Liver (tissue), 3 donors: Measurements from ENCODE around the gene GDPD5.

Experiments used
- GABPA ChIP-seq, 2 donors: IDR thresholded peaks in 1 of 2; conservative IDR thresholded peaks in 1 of 2; 2 replicates each; pipeline ENCODE4 v1.6.1; 2016; ENCODE audit warnings: antibody characterized with exemption in 2 of 2, mild to moderate bottlenecking in 1 of 2, moderate library complexity in 1 of 2
- HNF4A ChIP-seq, 2 donors: conservative IDR thresholded peaks; 2 replicates each; pipeline ENCODE4 v1.6.1; 2016; ENCODE audit warnings: antibody characterized with exemption in 2 of 2, mild to moderate bottlenecking in 2 of 2
- RAD21 ChIP-seq, 2 donors: IDR thresholded peaks; 2 replicates each; pipeline ENCODE4 v1.6.1; 2016; ENCODE audit warnings: antibody characterized with exemption in 2 of 2, mild to moderate bottlenecking in 2 of 2
- SP1 ChIP-seq: IDR thresholded peaks from 2 replicates; pipeline ENCODE4 v1.6.1; 2018; ENCODE audit warnings: antibody characterized with exemption, mild to moderate bottlenecking
- TAF1 ChIP-seq: conservative IDR thresholded peaks from 2 replicates; pipeline ENCODE4 v1.6.1; 2016; ENCODE audit warnings: antibody characterized with exemption, mild to moderate bottlenecking
- YY1 ChIP-seq: IDR thresholded peaks from 2 replicates; pipeline ENCODE4 v1.6.1; 2016; ENCODE audit warnings: antibody characterized with exemption, mild to moderate bottlenecking
- TF ChIP-seq, protein P1 (sequence below): fragments of 150-350 bp; IDR thresholded peaks from 2 replicates; pipeline ENCODE4 v1.5.1; 2017; ENCODE audit warnings: improper control_type of control experiment, low read depth, low read length; ENCODE audit not compliant: missing input control
- TF ChIP-seq, protein P2 (sequence below): IDR thresholded peaks from 2 replicates; pipeline ENCODE4 v1.6.1; 2016; ENCODE audit warnings: antibody characterized with exemption
- TF ChIP-seq, protein P3 (sequence below): IDR thresholded peaks from 2 replicates; pipeline ENCODE4 v1.6.1; 2016; ENCODE audit warnings: antibody characterized with exemption, mild to moderate bottlenecking
- donor health status: healthy.
- donor health status: healthy.

DNA sequence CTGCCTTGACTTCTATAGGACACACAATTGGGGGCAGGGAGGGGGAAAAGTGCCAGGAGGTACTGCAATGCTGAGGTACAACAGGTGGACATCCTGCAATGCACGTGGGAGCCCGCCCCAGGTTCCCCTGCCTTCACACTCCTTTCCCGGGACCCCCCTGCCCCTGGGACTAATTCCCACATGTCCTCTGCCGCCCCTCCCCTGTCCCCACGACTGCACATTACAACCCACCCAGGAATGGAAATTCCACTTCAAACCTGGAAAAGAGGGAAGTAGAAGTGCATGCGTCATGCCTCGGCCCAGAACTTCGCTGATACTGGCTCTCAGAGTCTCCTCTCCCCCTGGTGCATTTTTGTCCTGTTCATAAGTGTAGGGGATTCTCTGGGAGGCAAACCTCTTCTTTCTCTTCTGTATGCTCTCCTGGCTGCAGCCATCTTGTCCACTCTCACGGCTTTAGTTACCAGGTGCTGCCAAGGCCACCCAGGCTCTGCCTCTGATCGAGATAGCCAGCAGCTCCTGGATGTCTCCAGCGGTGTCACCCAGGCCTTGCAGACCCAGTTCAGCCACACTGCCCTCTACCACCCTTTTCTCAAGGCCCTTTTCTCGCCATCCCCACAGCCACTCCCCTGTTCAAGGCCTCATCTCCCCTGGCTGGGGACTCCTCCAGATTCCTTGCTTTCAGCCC, 43.7 kb downstream of the GDPD5 start:
- TF ChIP-seq, protein P1, sequence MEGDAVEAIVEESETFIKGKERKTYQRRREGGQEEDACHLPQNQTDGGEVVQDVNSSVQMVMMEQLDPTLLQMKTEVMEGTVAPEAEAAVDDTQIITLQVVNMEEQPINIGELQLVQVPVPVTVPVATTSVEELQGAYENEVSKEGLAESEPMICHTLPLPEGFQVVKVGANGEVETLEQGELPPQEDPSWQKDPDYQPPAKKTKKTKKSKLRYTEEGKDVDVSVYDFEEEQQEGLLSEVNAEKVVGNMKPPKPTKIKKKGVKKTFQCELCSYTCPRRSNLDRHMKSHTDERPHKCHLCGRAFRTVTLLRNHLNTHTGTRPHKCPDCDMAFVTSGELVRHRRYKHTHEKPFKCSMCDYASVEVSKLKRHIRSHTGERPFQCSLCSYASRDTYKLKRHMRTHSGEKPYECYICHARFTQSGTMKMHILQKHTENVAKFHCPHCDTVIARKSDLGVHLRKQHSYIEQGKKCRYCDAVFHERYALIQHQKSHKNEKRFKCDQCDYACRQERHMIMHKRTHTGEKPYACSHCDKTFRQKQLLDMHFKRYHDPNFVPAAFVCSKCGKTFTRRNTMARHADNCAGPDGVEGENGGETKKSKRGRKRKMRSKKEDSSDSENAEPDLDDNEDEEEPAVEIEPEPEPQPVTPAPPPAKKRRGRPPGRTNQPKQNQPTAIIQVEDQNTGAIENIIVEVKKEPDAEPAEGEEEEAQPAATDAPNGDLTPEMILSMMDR: no peak
- TF ChIP-seq, protein P2, sequence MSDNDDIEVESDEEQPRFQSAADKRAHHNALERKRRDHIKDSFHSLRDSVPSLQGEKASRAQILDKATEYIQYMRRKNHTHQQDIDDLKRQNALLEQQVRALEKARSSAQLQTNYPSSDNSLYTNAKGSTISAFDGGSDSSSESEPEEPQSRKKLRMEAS: no peak
- TF ChIP-seq TAF1 (no peak), GABPA (IDR thresholded peaks at IDR 0.05 in 1 of 2, conservative IDR thresholded peaks at IDR 0.05 in 1 of 2) (no peak), SP1 (no peak), RAD21 (IDR thresholded peaks at IDR 0.05) (no peak), YY1 (no peak), HNF4A (conservative IDR thresholded peaks at IDR 0.05) (no peak)
- TF ChIP-seq, protein P3, sequence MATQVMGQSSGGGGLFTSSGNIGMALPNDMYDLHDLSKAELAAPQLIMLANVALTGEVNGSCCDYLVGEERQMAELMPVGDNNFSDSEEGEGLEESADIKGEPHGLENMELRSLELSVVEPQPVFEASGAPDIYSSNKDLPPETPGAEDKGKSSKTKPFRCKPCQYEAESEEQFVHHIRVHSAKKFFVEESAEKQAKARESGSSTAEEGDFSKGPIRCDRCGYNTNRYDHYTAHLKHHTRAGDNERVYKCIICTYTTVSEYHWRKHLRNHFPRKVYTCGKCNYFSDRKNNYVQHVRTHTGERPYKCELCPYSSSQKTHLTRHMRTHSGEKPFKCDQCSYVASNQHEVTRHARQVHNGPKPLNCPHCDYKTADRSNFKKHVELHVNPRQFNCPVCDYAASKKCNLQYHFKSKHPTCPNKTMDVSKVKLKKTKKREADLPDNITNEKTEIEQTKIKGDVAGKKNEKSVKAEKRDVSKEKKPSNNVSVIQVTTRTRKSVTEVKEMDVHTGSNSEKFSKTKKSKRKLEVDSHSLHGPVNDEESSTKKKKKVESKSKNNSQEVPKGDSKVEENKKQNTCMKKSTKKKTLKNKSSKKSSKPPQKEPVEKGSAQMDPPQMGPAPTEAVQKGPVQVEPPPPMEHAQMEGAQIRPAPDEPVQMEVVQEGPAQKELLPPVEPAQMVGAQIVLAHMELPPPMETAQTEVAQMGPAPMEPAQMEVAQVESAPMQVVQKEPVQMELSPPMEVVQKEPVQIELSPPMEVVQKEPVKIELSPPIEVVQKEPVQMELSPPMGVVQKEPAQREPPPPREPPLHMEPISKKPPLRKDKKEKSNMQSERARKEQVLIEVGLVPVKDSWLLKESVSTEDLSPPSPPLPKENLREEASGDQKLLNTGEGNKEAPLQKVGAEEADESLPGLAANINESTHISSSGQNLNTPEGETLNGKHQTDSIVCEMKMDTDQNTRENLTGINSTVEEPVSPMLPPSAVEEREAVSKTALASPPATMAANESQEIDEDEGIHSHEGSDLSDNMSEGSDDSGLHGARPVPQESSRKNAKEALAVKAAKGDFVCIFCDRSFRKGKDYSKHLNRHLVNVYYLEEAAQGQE: no peak
